Measurements from ENCODE around the gene AKAP13.

DNA sequence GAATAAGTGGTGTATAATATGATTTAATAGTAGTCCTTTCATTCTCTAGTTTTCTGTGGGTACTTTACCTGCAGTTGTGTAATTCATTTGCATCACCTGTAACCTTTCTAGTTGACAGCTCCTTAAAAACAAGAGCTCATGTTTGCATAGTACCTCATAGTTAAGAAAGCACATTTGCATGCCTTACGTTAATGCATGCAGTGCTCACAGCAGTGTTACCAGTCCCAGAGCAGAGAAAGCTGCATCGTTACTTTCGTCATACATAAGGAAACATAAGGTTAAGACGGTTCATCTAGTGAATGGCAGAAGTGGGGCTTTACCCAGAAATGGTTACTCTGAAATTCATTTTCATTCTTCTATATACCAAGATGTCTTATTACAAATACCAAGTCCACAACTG is 111.3 kb downstream of the AKAP13 start:
- TF ChIP-seq, protein P1, sequence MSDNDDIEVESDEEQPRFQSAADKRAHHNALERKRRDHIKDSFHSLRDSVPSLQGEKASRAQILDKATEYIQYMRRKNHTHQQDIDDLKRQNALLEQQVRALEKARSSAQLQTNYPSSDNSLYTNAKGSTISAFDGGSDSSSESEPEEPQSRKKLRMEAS (IDR thresholded peaks at IDR 0.05) = no peak
- TF ChIP-seq EGR1 (IDR thresholded peaks at IDR 0.05) (no peak), RAD21 (IDR thresholded peaks at IDR 0.05; ENCODE audit: low read depth) (no peak), TAF1 (IDR thresholded peaks at IDR 0.05; ENCODE audit: low read depth) (no peak)
- TF ChIP-seq, protein P2, sequence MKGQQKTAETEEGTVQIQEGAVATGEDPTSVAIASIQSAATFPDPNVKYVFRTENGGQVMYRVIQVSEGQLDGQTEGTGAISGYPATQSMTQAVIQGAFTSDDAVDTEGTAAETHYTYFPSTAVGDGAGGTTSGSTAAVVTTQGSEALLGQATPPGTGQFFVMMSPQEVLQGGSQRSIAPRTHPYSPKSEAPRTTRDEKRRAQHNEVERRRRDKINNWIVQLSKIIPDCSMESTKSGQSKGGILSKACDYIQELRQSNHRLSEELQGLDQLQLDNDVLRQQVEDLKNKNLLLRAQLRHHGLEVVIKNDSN (IDR thresholded peaks at IDR 0.05) = no peak
